NCI-H774 (cell line): ENCODE results near the gene IL1RL1.

Experiments
- DNase-seq: peaks from one replicate; lab custom pipeline; 2025; lab: John Stamatoyannopoulos, UW

The IL1RL1 gene

DNA sequence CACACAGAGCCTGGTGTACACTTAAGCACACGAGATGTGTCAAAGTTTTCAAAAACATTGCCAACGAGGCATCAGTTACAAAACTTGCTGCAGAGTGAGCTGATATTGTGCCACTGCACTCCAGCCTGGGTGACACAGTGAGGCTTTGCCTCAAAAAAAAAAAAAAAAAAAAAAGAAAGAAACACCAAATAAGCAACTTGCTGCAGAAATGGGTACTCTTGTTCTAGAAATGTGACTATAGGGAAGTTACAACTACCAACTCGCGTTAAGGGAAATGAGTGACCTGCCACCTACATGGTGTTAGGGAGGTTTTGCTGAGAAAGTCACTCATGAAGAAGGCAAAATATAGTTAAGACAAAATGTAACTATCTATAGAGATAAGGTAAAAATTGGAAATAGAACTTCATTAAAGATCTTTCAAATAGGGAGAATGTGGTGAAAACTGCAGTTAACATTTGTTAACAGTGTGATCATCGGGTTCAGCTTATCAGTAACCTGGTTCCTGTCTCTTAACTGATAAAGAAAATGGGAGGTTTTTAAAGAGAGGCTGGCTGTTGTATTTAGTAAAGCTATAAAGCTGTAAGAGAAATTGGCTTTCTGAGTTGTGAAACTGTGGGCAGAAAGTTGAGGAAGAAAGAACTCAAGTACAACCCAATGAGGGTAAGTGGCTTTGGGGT is at the start of gene IL1RL1:
Gene IL1RL1, plus strand, starts transcription at position 600 of the 677 bp plus-strand sequence. CDS start 26,702 bp downstream, outside the sequence.
- no peak for DNase-seq

GRCh38 chr2:102262216-102263129 is 48.9 kb upstream of the IL1RL1 start:
- no peak for DNase-seq

- DNase-seq = no peak
Measured at GRCh38 chr2:102264952-102265351, 46.4 kb upstream of the IL1RL1 start.

GRCh38 chr2:102266204-102266603 is 45.2 kb upstream of the IL1RL1 start:
- DNase-seq = no peak

GRCh38 chr2:102267774-102268173 is 43.6 kb upstream of the IL1RL1 start:
- DNase-seq = no peak

- no peak for DNase-seq
Measured at GRCh38 chr2:102268510-102269199, 42.7 kb upstream of the IL1RL1 start.

GRCh38 chr2:102269200-102269524 is 42.2 kb upstream of the IL1RL1 start:
- no peak for DNase-seq

- no peak for DNase-seq
Measured at GRCh38 chr2:102271844-102272243, 39.5 kb upstream of the IL1RL1 start.

DNA sequence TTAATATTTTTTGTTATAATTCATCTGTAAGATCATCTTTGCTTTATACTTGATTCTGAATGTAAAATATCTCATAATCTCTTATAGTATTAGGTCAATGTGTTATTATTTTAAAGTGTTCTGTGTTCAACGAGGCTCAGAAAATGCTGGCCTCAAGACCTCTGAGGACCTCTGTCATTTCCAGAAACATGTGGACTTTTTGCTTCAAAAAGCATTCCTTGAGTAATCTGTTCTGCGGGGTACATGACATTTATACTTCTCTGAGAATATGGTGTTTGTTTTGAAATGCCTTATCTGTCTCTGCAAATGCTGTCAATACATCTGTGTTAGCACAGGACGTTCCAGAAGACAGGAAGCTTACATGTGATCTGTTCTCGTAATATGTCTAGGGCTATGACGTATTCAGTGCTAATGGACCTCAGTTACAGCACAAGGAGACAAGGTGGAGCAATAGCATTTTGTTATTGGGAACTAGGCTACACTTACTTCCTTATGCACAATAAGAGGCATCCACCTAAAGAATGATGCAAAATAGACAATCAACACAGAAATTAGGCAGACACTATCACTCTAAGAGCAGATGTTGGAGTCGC is 37.6 kb upstream of the IL1RL1 start:
- no peak for DNase-seq

DNA sequence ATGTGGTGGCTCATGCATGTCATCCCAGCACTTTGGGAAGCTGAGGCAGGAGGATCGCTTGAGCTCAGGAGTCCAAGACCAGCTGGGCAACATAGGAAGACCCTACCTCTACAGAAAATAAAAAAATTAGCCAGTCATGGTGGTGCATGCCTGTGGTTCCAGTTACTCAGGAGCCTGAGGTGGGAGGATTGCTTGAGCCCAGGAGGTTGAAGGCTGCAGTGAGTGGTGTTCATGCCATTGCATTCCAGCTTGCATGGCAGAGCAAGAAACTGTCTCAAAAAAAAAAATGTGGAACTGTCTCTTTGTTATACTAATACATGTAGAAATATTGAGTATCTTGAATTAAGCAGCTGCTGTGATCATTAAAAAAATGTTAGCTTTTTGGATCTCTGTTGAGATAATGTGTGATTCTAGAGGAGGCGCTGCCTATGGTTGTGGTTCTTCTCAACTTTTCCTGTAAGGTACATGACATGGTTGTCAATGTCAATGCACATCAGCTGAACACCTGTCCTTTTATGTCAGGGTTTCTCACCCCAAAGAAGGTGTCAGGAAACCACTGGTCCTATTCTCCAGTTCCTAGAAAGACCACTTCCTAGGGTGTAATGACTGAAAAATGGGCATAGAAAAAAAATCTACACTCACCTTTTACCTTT is 34.7 kb upstream of the IL1RL1 start:
- DNase-seq = no peak

DNA sequence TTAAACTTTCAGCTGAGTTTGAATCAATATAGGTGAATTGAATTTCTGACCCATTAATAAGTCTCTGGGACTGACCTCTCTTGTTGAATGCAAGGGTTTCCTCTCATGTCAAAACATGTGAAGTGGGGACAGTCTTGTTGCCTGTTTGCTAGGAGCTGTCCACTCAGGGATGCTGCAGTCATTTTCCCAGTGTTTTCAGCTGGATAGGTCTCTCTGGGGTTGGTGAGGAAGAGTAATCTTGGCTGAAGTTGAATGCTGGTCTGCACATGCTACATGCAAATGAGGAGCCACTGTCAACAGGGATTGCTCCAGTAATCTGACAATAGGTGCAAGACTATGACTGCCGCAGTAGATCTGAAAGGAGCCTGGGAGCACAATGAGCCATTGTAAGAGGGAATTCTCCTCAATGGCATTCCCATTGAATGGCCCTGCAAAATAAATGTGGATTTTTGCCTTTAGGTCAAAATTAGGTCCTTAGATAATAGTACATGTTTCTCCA is 34.1 kb upstream of the IL1RL1 start:
- DNase-seq = no peak

- DNase-seq = no peak
Measured at GRCh38 chr2:102278720-102279390, 32.5 kb upstream of the IL1RL1 start.

- DNase-seq = no peak
Measured at GRCh38 chr2:102279391-102279735, 32.0 kb upstream of the IL1RL1 start.

DNA sequence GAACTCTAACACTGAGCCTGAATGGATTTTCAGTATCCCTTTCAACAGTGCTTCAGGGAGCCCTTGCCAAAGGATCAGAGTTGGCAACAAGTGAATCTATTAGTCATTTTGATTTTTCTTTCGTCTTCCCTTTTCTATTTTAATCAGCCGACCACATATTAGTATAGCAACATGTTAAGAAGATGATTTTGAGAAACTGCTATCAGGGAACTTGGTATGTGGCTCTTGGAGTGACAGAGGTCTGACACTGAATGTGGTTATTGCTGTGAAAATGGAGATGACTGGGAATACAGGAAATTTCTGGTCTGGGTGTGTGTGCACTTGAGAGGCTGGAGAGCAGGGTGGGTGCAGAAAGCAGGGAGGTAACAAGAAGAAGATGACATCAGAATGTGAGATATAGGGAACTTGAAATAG is 28.7 kb upstream of the IL1RL1 start:
- no peak for DNase-seq

DNA sequence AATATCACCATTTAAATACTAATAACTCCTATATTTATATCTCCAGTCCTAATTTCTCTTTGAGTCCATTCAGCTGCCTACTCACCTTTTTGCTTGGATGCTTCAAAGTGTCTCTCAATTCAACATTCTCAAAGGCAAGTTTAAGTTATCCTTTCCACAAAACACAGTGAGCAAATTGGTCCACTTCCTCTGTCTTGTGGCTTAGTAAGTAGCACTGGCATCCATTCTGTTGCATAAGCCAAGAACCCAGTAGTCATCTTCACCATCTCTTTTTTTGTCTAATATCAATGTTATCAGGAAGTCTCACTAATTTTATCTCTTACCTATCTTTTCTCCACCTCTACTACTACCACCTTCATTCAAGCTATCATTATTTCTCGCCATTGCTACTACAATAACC is 27.4 kb upstream of the IL1RL1 start:
- no peak for DNase-seq

DNA sequence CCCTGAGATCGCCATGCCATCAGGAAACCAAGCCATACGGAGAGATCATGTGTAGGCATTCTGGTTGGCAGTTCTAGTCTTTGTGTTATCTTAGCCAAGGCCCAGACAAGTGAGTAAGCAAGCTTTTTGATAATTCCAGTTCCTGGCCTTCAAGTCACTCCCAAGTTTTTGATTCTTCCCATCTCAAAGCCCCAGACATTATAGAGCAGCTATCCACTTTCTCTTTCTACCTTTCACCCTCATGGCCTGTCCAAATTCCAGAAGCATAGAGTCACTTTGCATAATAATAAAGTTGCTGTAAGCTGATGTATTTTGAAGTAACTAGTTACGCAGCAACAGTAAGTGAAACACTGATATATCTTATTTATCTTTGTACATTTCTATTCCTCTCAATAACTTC is 26.8 kb upstream of the IL1RL1 start:
- DNase-seq = no peak

DNA sequence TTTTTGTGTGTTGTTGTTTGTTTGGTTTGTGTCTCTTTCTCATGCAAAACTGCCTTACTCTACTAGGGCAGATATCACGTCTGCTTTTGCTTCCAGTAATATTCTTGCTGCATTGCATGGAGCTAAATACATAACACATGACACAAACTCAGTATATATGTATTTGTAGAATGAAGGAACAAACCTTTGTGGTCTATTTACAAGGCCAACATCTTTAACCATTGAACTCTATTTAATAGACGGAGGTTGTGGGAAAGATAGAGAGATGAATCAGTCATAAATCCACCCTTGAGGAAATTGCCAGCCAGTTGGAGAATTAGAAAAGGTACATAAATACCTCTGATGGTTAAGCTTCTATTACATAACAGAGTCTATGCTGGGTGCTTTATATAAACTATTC is 26.0 kb upstream of the IL1RL1 start:
- no peak for DNase-seq

GRCh38 chr2:102286041-102286440 is 25.3 kb upstream of the IL1RL1 start:
- DNase-seq = no peak

DNA sequence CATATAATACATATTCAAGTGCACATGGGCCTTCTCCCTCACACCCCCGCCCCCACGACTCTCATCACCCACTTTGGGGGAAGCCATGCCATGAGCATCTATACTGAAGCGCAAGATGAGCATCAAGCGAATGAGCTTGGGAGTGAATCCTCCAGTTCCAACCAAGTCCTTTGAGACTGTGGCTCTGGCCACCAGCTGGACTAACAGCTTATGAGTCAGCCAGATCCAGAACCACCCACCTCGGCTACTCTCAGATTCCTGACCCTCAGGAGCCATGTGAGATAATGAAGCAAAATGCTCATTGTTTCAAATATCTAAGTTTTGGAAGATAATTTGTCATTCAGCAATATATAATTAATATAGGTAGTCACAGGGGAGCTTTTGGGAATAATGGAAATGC is 22.2 kb upstream of the IL1RL1 start:
- no peak for DNase-seq

DNA sequence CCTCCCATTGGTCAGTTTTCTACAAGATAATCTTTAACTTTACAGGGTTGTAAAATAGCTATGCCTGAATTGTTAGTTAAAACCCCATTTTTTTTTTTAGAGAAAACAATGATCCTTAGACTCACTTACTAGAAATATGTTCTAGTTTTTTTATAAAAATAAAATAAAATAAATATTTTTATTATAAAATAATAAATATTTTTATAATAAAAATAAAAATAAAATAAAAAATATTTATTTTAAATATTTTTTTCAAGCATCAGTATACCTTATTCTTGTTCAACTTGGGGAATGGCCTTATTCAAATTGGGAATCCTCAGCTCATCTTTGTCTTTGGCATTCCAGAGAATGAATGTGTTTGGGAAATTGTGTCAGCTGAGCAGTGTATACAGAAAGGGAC is 20.8 kb upstream of the IL1RL1 start:
- DNase-seq = no peak

DNA sequence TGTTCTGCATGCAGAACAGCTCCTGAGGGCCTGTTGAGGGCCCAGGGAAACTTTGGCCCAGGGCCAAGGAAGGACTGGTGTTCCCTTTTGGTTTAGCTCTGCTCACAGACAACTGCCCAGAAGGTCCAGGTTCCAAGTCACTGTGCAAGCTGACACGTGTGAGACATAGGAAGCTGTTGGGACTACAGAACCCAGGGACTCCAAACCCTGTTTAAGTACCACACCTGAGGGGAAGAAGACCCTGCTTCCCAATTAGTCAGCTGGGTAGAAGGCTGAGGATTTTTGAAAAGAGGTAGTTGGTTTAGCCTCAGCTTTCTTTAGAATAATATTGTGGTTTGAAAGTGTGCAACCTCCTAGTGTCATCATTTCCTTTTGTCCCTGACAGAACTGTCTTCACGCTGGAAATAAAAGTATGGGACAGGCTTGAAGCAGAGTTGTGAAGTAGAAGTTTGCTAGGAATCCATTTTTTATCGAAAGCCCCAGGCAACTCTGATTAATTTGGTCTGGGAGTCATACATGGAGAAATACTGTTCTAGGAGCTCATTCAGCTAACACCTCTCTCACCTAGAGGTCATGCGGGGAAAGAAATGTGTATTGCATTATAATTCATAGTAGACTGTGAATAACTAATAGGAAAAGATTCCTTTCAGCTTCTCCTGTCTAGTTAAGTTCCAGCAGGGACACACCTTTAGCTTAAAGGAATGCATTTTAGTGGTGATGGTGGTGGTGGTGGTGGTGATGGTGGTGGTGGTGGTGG is 19.9 kb upstream of the IL1RL1 start:
- DNase-seq = no peak
